NCI-H1105 treated with DMSO at 0.1 percent for 48 hours (cell line): ENCODE measurements around the gene PAX5.

Experiments used
- DNase-seq: peaks from one replicate; lab custom pipeline; 2025; lab: John Stamatoyannopoulos, UW

The PAX5 gene

DNA sequence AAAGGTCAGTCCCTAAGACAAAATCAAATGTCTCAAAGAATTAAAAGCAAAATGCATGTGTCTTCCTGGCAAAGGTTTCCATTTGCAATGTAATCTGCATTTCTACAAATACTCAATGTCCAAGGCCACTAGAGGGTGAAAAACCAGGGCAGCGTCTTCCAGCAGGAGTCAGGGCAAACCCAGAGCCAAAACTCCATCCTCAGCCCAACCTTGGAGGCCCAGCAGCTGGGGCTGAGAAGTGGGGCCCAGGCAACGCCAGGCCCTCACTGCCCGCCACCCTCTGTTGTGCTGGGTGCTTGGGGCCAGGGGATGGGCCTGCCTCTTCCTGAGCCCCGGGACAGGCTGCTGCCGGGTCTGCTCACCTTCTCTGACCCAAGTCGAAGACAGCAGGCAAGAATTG is 200.1 kb downstream of the PAX5 start:
- DNase-seq: no peak

- DNase-seq: no peak
Measured at GRCh38 chr9:36832164-36832795, 201.8 kb downstream of the PAX5 start.

DNA sequence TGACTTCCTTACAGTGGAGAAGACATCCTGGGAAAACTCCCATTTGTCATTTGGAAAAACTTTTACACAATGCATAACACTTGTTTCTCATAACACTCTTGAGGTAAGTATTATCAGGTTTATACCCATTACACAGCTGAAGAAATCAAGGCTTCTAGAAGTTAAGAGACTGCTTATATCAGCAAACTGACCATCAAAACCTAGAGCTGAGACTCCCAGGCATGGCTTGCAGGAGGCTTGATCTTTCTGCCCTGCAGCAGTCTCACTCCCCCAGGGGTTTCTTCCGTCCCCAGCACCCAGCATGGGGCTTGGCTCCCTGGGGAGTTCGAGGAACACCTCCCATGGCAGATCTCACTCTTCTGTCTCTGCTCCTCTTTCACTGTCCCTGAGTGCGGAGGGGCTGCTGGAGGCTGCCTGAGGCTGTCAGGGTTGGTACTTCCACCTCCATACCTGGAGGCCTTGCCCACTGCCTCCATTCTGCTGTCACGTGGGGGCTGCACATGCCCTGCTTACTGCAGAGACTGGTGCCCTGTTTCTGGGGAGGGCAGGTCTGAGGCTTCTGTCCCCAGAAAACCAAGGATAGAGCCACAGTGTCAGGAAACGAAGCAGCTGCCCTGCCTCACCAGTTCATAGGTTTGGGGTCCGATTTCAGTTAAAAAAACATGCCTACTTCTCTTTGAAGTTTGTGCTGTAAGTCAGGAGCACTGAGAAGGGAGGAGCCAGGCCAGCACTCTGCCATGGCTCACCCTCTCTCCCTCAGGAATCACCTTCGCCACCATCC is 202.5 kb downstream of the PAX5 start:
- no peak for DNase-seq

GRCh38 chr9:36828611-36829013 is 205.5 kb downstream of the PAX5 start:
- DNase-seq: no peak

GRCh38 chr9:36827593-36827992 is 206.5 kb downstream of the PAX5 start:
- no peak for DNase-seq

DNA sequence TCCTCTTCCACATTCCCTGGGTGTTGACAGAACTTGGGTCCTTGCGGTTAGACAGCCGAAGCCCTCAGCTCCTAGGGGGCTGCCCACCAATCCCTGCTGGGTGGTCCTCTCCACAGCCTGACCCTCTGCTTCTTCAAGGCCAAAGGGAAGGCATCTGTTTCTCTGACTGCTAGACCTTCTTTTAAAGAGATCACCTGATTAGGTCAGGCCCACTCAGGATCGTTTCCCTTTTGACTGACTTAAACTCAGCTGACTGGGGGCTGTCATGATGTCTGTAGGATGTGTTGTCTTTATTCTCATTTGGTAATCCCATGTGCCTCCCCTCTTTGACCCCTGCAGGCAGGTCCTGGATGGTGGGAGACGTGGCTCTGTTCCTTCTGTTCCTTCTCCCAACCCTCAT is 207.5 kb downstream of the PAX5 start:
- no peak for DNase-seq

- no peak for DNase-seq
Measured at GRCh38 chr9:36825179-36825578, 208.9 kb downstream of the PAX5 start.

- DNase-seq: no peak
Measured at GRCh38 chr9:36823934-36824333, 210.1 kb downstream of the PAX5 start.

DNA sequence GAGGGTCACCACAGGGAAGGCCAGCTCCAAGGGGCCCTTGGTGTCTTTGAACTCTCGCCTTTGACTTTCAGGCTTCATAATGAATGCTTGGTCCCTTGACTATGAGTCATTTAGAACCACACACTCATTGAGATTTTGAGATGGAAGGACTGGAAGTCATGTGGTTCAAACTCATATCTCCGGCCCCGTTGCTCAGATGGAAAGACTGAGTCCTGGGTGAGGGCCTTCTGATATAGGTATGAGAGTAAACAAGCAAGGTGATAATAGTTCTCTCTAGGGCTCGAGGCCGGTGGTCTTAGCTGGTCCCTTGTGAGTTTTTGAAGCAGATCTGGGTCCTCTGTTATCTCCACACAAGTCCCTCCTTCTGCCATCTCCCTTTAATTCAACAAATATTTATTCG is 210.6 kb downstream of the PAX5 start:
- no peak for DNase-seq

DNA sequence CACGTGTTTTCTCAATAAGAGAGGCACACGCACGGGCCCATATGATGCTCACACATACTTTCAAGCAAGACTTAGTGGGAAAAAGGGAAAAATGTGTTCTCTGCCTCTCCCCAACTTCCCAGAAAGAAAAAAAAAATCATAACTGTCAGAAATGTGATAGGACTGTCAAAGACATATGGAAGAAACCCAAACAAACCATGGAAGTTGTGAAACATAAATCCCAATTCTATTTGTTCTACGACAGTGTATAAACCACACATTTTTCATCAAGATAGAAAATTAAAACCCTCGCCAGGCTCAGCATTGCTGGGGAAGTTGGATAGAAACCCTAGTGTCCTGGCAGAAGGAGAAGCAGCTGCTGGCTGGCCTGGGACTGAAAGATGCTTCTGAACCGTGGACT is 211.9 kb downstream of the PAX5 start:
- DNase-seq: no peak

GRCh38 chr9:36820392-36820861 is 213.6 kb downstream of the PAX5 start:
- no peak for DNase-seq

DNA sequence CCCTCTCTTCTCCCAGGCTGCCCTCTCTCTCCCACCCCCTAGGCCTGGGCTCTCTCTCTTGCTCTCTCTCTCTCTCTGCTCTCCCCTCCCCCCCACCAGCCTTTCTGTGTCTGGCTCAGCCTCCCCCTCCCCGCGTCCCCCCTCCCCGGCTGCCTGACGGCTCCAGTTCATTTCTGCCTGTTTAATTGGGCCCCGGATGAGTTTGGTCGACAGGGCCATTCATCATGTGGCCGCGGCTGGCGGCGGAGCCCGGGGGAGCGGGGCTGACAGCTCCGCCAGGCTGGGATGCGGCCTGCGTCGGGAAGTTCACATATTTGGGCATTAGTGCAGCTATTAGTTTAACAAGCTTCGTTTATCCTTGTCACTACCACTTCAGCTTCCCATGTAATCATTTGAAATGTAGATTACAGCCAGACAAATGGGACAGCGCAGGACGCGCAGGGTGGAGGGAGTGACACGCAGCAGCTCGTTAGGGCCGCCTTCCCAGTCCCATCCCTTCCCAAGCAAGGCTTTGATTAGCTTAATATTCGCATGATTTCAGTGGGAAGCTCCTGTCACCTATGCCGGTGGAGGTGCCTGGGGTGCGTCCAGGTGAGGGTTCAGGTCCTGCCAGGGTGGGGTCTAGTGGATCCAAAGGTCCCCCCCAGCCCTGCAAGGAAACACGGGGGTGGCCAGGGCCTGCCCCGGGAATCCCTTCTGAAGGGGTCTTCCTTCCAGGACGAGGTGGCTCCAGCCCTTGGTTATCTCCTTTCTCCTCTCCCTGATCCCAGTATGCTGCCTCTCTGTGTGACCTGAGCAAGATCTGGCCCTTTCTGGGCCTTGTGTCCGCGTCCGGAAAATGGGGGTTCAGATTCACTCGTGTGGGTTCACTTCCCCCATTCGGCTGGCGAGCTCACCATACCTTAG is 214.8 kb downstream of the PAX5 start:
- DNase-seq: no peak

- no peak for DNase-seq
Measured at GRCh38 chr9:36818242-36818938, 215.7 kb downstream of the PAX5 start.

DNA sequence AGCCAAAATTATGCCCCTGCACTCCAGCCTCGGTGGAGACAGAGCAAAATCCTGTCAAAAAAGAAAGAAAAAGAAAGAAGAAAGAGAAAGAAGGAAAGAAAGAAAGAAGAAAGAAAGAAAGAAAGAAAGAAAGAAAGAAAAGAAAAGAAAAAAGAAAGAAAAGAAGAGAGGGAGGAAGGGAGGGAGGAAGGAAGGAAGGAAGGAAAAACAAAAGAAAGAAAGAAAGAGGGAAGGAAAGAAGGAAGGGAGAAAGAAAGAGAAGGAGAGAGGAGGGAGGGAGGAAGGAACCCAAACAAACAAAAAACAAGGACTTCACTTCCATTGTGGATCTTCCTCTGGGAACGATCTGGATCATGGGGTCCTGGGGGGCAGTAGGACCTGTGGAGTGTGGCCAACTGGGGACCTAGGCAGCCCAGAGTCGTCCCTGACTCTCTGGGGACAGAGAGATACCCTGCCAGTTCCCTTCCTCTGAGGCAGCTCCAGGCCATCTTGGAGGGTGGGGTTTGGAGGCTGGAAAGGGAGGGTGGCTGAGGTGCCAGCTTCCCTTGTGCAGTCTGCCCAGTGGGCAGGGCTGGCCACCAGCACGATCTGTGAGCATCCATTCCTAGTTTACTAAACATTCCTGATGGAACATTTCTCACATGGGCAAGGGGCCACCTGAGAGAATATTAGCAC is 216.8 kb downstream of the PAX5 start:
- DNase-seq: no peak

- no peak for DNase-seq
Measured at GRCh38 chr9:36816371-36816770, 217.7 kb downstream of the PAX5 start.

GRCh38 chr9:36815566-36816348 is 218.3 kb downstream of the PAX5 start:
- no peak for DNase-seq

- no peak for DNase-seq
Measured at GRCh38 chr9:36815023-36815422, 219.0 kb downstream of the PAX5 start.

- no peak for DNase-seq
Measured at GRCh38 chr9:36813154-36813553, 220.9 kb downstream of the PAX5 start.

- DNase-seq: no peak
Measured at GRCh38 chr9:36812556-36812955, 221.5 kb downstream of the PAX5 start.

GRCh38 chr9:36808251-36808650 is 225.8 kb downstream of the PAX5 start:
- no peak for DNase-seq

- DNase-seq: no peak
Measured at GRCh38 chr9:36803961-36804360, 230.1 kb downstream of the PAX5 start.
